Activated CD8-positive, alpha-beta T cell treated with anti-CD3 and anti-CD28 coated beads, Interleukin-2, amount 10 ng/mL, durations not matched to agents 7 days and 5 days (primary cell): ENCODE results near the gene FOLR2. TPM values are rescaled to one million over a fixed set of nuclear protein-coding genes. Genes with fewer than 3 reads are reported as not detected.

Source experiments
- ATAC-seq: fragments of 150-1000 bp; cut with Tn5 transposase; one replicate; pipeline ENCODE4 v1.10.0; 2021; ENCODE audit warnings: moderate library complexity
- CTCF ChIA-PET: fragments of 350-600 bp; sonication (Branson Sonifier 250); formaldehyde crosslinking; loops from one replicate; lab custom pipeline; 2021; ENCODE audit warnings: antibody characterized with exemption; lab: Charles Lee
- POLR2A ChIA-PET: fragments of 350-600 bp; sonication (Branson Sonifier 250); formaldehyde crosslinking; loops from one replicate; lab custom pipeline; 2021; ENCODE audit warnings: antibody characterized with exemption; lab: Charles Lee
- DNase-seq: peaks from one replicate; pipeline ENCODE4 v3.0.0-alpha.2; 2020
- H3K27ac Mint-ChIP-seq: one replicate; pipeline ENCODE4 v1.8.0; 2021; ENCODE audit warnings: mild to moderate bottlenecking, mixed read lengths
- H3K27me3 Mint-ChIP-seq: one replicate; pipeline ENCODE4 v1.8.0; 2021; ENCODE audit warnings: low read depth, mixed read lengths
- H3K36me3 Mint-ChIP-seq: one replicate; pipeline ENCODE4 v1.8.0; 2021; ENCODE audit warnings: low read depth, mixed read lengths
- H3K4me1 Mint-ChIP-seq: one replicate; pipeline ENCODE4 v1.8.0; 2021; ENCODE audit warnings: low read depth, mixed read lengths
- H3K4me3 Mint-ChIP-seq: one replicate; pipeline ENCODE4 v1.8.0; 2021; ENCODE audit warnings: mild to moderate bottlenecking, mixed read lengths
- H3K9me3 Mint-ChIP-seq: one replicate; pipeline ENCODE4 v1.8.0; 2022; ENCODE audit warnings: mixed read lengths; ENCODE audit not compliant: insufficient read depth
- total RNA-seq, 2 experiments: library from RNA; stranded (reverse); gene quantifications; one replicate each; pipeline ENCODE4 v1.2.3, GENCODE V29; 2021

FOLR2 gene
- total RNA-seq, 2 experiments from 2014 or later = not detected

DNA sequence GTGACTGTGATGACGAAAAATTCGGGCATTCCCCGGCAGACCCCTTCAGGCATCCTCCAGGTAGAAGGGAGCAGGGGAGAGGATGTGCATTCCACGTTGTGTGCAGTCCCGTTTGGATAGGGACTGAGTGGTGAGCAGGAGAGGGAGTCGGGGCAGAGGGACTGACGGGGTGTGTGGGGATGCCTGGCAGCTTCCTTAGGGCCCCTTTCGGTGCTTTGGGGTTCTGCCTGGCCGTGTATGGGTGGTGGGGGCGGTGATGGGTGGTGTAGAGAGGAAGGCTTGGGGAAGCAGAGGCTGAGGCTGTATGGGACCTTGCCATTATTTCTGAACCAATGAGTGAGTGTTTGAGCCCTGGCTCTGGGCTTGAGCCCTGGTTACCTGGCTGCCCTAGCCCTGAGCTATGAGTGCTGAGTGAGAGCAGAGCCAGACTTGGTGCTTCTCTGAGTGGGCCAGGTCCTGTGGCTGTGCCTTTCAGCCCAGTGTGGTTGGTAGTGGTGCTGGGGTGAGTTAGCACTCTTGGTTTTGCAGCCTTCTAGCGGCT lies 8.9 kb downstream of the FOLR2 start:
- peak; percentile 54 for DNase-seq
- ChIA-PET POLR2A (interaction anchor here (0.6 to 1.2 kb wide), 5 partner anchors 10 to 213 kb away, joined by 3 to 7 read pairs (median 4); no protein-coding TSS in a partner anchor), CTCF (interaction anchor here (1.3 to 3.1 kb wide), 4 partner anchors 12 to 205 kb away, joined by 3 to 21 read pairs (median 5); no protein-coding TSS in a partner anchor)
- H3K27ac Mint-ChIP-seq = peak overlapping the region; percentile 92
- no peaks in the 10 kb centered on the region for H3K9me3 Mint-ChIP-seq
- peak; percentile 18 for ATAC-seq
- H3K4me1 Mint-ChIP-seq = peaks cover 41% of the 10 kb centered on the region
- peaks cover 16% of the 10 kb centered on the region for H3K36me3 Mint-ChIP-seq
- H3K4me3 Mint-ChIP-seq = peak overlapping the region; percentile 85
- no peaks in the 10 kb centered on the region for H3K27me3 Mint-ChIP-seq

DNA sequence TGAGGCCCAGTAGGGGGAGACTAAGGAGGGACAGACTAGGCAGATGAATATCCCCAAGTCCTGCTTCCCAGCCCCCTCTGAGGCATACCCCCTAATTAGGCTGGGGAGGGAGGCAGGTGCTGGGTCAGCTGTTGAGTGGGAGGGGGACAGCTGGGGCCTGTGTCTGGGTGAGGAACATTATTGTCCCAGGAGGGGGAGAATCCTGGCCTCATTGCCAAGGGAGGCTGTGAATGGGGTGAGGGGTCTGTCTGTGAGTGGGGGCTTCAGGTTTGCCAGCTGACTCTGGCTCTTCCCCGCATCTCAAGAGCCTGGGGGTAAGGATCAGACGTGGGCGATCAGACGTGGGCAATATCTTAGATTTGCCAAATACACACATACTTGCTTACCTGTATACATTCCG lies 10.1 kb downstream of the FOLR2 start:
- Mint-ChIP-seq H3K4me1 (peaks cover 35% of the 10 kb centered on the region), H3K27ac (no peak overlapping the region), H3K27me3 (no peaks in the 10 kb centered on the region), H3K4me3 (no peak overlapping the region), H3K36me3 (peaks cover 24% of the 10 kb centered on the region), H3K9me3 (no peaks in the 10 kb centered on the region)
- ChIA-PET POLR2A (interaction anchor here (0.6 to 1.2 kb wide), 2 partner anchors 8 to 395 kb away, joined by 3 to 7 read pairs; no protein-coding TSS in a partner anchor), CTCF (interaction anchor here (1.3 to 3.1 kb wide), 3 partner anchors 11 to 204 kb away, joined by 5 to 21 read pairs (median 5); no protein-coding TSS in a partner anchor)
- ATAC-seq (no peak), DNase-seq (no peak)

DNA sequence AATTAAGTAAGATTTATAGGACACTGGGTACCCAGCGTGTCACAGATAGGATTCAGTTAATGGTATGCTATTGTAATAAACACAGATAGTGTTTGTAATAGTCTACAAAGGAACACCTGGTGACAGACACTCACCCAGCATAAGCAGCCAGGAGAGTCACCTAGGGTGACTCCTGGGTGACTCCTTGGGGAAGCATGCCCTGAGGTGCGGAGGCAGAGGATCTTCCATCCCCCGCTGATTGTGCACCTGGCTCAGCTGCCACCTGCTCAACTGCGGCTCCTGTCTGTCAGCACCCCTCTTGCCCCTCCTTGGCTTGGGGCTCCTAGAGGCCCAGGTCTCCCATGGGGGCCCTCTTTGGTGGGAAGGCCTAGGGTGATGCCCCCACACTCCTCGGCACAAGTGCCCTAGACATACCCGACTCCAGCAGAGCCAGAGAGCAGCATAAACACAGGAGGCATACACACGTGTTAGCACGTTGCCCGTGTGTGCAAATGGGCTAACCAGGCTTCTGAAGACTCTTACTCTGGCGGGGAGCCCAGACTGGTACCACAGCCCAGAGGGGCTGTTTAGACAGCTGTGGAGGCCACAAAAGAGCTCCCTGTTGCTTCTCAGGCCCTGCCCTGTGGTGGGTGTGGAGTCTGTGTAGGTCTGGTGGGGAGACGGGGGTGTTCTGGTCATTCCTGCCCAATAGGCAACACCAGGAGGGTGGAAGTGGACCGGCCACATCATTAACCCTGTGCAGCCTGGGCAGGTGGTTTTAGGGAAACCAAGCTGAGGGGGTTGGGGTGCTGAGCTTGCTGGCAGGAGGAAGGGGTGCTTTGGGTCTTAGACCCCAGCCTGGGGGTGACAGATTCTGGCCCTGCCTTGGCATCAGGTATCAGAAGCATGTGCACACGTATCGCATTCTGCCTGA lies 11.0 kb downstream of the FOLR2 start:
- H3K9me3 Mint-ChIP-seq = no peaks in the 10 kb centered on the region
- no peaks in the 10 kb centered on the region for H3K27me3 Mint-ChIP-seq
- POLR2A ChIA-PET = no interaction called here
- H3K27ac Mint-ChIP-seq = no peak overlapping the region
- H3K36me3 Mint-ChIP-seq = peaks cover 31% of the 10 kb centered on the region
- no peak for ATAC-seq
- no peak overlapping the region for H3K4me3 Mint-ChIP-seq
- CTCF ChIA-PET = interaction anchor here (2.0 to 3.1 kb wide), 2 partner anchors 10 to 187 kb away, joined by 5 to 21 read pairs; no protein-coding TSS in a partner anchor
- peaks cover 26% of the 10 kb centered on the region for H3K4me1 Mint-ChIP-seq
- DNase-seq = no peak

DNA sequence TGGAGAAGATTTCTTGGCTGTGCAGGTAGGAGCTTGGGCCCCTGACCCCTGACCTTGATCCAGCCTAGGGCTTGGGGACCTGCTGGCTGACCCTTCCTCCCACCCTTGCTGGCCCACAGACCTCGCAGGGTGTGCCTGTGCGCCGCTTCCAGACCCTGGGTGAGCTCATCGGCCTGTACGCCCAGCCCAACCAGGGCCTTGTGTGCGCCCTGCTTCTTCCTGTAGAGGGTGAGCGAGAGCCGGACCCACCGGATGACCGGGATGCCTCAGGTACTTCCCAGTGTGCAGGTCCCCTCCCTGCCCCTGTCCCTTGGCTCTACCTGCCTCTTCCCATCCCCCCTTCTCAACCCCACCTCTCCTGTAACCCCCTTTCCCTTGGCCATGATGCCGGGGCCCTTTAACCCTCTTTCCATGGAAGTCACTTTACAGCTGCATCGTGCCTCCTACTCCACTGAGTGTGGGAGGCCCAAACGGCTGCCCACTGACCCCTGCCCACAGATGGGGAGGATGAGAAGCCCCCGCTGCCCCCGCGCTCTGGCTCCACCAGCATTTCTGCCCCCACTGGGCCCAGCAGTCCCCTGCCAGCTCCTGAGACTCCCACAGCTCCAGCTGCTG lies 11.7 kb downstream of the FOLR2 start:
- DNase-seq (no peak), ATAC-seq (no peak)
- Mint-ChIP-seq H3K27me3 (no peaks in the 10 kb centered on the region), H3K4me1 (peaks cover 22% of the 10 kb centered on the region), H3K36me3 (peaks cover 35% of the 10 kb centered on the region), H3K4me3 (no peak overlapping the region), H3K9me3 (no peaks in the 10 kb centered on the region), H3K27ac (no peak overlapping the region)
- CTCF ChIA-PET = no interaction called here
- POLR2A ChIA-PET = no interaction called here

DNA sequence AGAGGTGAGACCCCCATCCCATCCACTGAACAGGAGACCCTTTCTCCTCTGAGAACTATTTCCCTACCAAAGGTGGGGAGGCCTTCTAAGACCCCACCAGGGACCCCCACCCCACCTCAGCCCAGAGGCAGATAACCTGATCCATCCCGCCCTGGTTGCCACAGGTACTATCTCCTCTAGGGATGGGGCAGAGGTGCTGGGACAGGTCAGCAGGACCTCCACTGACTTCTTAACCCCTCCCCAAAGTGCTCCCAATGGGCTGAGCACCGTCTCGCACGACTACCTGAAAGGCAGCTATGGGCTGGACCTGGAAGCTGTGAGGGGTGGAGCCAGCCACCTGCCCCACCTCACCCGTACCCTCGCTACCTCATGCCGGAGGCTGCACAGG lies 12.2 kb downstream of the FOLR2 start:
- H3K27ac Mint-ChIP-seq = no peak overlapping the region
- no peak overlapping the region for H3K4me3 Mint-ChIP-seq
- DNase-seq = no peak
- POLR2A ChIA-PET = no interaction called here
- H3K4me1 Mint-ChIP-seq = peaks cover 22% of the 10 kb centered on the region
- no peaks in the 10 kb centered on the region for H3K9me3 Mint-ChIP-seq
- CTCF ChIA-PET = no interaction called here
- ATAC-seq = no peak
- peaks cover 35% of the 10 kb centered on the region for H3K36me3 Mint-ChIP-seq
- no peaks in the 10 kb centered on the region for H3K27me3 Mint-ChIP-seq

DNA sequence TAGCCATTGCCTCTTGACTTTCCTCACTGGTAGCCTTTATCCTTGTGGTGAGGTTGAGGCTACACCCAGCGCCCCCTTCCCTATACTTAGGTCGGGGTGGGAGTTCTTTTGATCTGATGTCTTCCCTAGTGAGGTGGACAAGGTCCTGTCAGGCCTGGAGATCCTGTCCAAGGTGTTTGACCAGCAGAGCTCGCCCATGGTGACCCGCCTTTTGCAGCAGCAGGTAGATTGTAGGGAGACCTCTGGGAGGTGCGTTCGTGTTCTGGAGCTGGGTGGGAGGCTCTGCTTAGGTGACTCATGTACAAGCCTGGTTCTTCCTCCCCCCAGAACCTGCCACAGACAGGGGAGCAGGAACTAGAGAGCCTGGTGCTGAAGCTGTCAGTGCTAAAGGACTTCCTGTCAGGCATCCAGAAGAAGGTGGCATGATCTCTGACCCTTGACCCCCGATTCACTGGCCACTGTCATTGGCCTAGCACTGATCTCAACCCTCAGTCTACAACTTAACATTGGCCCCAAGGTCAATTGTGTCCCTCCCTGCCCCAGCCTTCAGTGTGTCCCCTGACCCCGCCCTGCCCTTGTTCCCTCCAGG lies 12.8 kb downstream of the FOLR2 start:
- peak overlapping the region; percentile 16 for H3K27ac Mint-ChIP-seq
- CTCF ChIA-PET = no interaction called here

DNA sequence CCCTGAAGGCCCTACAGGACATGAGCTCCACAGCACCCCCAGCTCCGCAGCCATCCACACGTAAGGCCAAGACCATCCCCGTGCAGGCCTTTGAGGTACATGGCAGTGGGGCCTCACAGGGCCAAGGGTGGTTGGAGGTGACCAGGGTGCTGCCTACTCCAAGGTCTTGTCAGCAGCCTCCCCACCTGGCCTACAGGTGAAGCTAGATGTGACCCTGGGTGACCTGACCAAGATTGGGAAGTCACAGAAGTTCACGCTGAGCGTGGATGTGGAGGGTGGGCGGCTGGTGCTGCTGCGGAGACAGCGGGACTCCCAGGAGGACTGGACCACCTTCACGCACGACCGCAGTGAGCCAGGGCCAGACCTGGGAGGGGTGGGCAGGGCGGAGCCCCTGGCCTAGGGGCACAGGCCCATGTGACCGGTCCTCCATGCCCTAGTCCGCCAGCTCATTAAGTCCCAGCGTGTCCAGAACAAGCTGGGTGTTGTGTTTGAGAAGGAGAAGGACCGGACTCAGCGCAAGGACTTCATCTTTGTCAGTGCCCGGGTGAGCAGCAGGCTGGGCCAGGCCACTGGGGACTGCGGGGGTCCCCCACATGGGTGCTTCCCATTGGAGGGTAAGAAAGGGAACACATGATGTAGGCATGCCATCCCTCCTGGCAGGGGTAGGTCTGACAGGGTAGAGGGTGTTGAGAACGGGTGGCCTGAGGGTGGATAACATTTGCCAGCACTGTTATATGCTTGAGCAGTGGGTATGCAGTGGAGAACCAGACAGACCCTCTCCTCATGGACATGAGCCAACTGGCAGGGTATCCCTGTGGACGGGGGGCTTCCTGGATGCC lies 13.6 kb downstream of the FOLR2 start:
- no peak for ATAC-seq
- H3K4me1 Mint-ChIP-seq = peaks cover 24% of the 10 kb centered on the region
- H3K4me3 Mint-ChIP-seq = no peak overlapping the region
- DNase-seq = no peak
- H3K27ac Mint-ChIP-seq = no peak overlapping the region
- ChIA-PET CTCF (no interaction called here), POLR2A (no interaction called here)
- H3K36me3 Mint-ChIP-seq = peaks cover 44% of the 10 kb centered on the region
- no peaks in the 10 kb centered on the region for H3K27me3 Mint-ChIP-seq
- H3K9me3 Mint-ChIP-seq = no peaks in the 10 kb centered on the region

More for the DNA sequence above, 12.8 kb downstream of the FOLR2 start:
- Mint-ChIP-seq H3K4me1 (peaks cover 24% of the 10 kb centered on the region), H3K4me3 (no peak overlapping the region), H3K27me3 (no peaks in the 10 kb centered on the region), H3K36me3 (peaks cover 38% of the 10 kb centered on the region), H3K9me3 (no peaks in the 10 kb centered on the region)
- DNase-seq (no peak), ATAC-seq (no peak)
- POLR2A ChIA-PET = no interaction called here

DNA sequence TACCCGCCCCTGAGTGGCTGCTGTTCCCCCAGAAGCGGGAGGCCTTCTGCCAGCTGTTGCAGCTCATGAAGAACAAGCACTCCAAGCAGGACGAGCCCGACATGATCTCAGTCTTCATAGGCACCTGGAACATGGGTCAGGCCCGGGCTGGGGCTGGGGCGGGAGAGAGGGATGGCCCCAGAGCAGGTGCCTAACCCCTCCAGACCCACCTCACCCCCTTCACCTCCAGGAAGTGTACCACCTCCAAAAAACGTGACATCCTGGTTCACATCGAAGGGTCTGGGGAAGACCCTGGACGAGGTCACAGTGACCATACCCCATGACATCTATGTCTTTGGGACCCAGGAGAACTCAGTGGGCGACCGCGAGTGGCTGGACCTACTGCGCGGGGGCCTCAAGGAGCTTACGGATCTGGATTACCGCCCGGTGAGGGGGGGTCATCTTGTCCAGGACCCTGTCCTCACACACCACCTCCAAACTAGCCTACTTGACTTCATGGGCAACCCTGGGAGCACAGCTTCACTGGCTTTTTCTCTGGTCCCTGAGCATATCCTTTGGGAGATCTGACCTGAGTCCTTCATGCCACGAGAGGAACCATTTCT lies 14.3 kb downstream of the FOLR2 start:
- no peaks in the 10 kb centered on the region for H3K9me3 Mint-ChIP-seq
- CTCF ChIA-PET = no interaction called here
- peaks cover 16% of the 10 kb centered on the region for H3K4me1 Mint-ChIP-seq
- no peak for ATAC-seq
- POLR2A ChIA-PET = no interaction called here
- H3K27ac Mint-ChIP-seq = no peak overlapping the region
- no peaks in the 10 kb centered on the region for H3K27me3 Mint-ChIP-seq
- no peak overlapping the region for H3K4me3 Mint-ChIP-seq
- H3K36me3 Mint-ChIP-seq = peaks cover 46% of the 10 kb centered on the region
- no peak for DNase-seq

DNA sequence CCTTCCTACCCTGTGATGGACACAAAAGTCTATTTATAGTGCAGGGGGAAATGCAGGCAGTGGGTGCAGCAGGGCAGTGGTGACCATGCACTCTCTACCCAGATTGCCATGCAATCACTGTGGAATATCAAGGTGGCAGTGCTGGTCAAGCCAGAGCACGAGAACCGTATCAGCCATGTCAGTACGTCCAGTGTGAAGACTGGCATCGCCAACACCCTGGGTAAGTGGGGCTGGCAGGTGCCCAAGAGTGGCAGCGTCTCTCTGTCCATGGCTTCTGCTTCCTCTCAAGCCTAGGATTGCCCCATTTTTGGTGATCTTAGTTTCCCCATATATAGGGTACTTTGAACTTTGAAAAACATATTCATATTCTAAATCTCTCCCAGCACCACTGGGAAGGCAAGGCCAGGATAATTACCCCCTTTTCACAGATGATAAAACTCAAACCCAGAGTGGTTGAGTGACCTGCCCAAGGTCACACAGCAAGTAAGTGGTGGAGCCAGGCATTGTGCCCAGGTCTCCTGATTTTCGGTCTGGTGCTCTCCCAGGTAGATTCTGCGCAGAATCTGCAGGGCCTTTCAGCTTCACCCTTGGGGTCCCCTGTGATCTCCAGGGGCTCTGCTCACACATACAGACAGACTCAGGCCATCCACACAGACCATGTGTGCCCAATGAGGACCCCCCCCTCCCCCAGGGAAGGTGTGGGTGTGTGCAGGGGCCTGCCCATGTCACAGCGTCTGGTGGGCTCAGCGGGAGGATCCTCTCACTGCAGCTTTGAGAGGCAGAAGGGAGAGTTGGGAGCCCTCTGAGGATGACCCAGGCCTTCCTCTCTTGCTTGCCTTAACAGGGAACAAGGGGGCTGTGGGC lies 15.0 kb downstream of the FOLR2 start:
- POLR2A ChIA-PET = interaction anchor here (1.1 kb wide), 1 partner anchor 9 kb away, joined by 3 read pairs; no protein-coding TSS in a partner anchor
- ATAC-seq = no peak
- peaks cover 45% of the 10 kb centered on the region for H3K36me3 Mint-ChIP-seq

More for the DNA sequence above, 15.0 kb downstream of the FOLR2 start:
- H3K27ac Mint-ChIP-seq = no peak overlapping the region
- H3K4me1 Mint-ChIP-seq = peaks cover 10% of the 10 kb centered on the region
- no peak for DNase-seq
- H3K4me3 Mint-ChIP-seq = no peak overlapping the region
- no peaks in the 10 kb centered on the region for H3K9me3 Mint-ChIP-seq
- no peaks in the 10 kb centered on the region for H3K27me3 Mint-ChIP-seq
- CTCF ChIA-PET = no interaction called here
